CD14-positive monocyte (primary cell): Measurements from ENCODE around the gene STOX2. TPM values are rescaled to one million over a fixed set of nuclear protein-coding genes. Genes with fewer than 3 reads are reported as not detected.
A peak's percentile ranks its signal among the peaks of the same experiment; 100 is the strongest.

Source experiments
- DNase-seq, 3 donors: peaks; one replicate each; pipeline ENCODE4 v3.0.0-alpha.2; 2011 to 2022
- H2AFZ ChIP-seq: 2 replicates; pipeline ENCODE4 v1.6.0; 2012; ENCODE audit warnings: mild to moderate bottlenecking, low read depth, low read length, inconsistent platforms; ENCODE audit not compliant: insufficient read depth, poor library complexity, severe bottlenecking
- H3K27ac ChIP-seq, 2 donors: 1 replicate in 1 of 2; 2 replicates in 1 of 2; pipeline ENCODE4 v1.5.1; 2012 to 2013; ENCODE audit warnings: low read length in 2 of 2, control low read depth in 1 of 2, inconsistent platforms in 1 of 2, low read depth in 1 of 2, mild to moderate bottlenecking in 1 of 2
- H3K27me3 ChIP-seq, 2 donors: one replicate each; pipeline versions ENCODE4 v1.6.0 to v1.6.1; 2011 to 2013; ENCODE audit warnings: low read length in 2 of 2; ENCODE audit not compliant: control insufficient read depth in 2 of 2, insufficient read depth in 2 of 2
- H3K36me3 ChIP-seq, 2 donors: replicated peaks in 1 of 2; 1 replicate in 1 of 2; 2 replicates in 1 of 2; pipeline versions ENCODE4 v1.5.1 to v1.6.1; 2012 to 2013; ENCODE audit warnings: low read length in 2 of 2, control low read depth in 1 of 2, inconsistent platforms in 1 of 2, mild to moderate bottlenecking in 1 of 2; ENCODE audit not compliant: insufficient read depth in 2 of 2, control insufficient read depth in 1 of 2
- H3K4me1 ChIP-seq, 2 donors: 1 replicate in 1 of 2; 2 replicates in 1 of 2; pipeline versions ENCODE4 v1.5.1 to v1.6.1; 2012 to 2013; ENCODE audit warnings: low read length in 2 of 2, control low read depth in 1 of 2, inconsistent platforms in 1 of 2, mild to moderate bottlenecking in 1 of 2, moderate library complexity in 1 of 2; ENCODE audit not compliant: insufficient read depth in 2 of 2, control insufficient read depth in 1 of 2
- H3K4me2 ChIP-seq: replicated peaks from 2 replicates; pipeline ENCODE3; 2012; ENCODE audit warnings: low read length, moderate library complexity, mild to moderate bottlenecking; ENCODE audit not compliant: poor library complexity, severe bottlenecking; ENCODE audit errors: extremely low read depth
- H3K4me3 ChIP-seq, 3 experiments: fragments of 200-600 bp in 1 of 3; sonication (generic) in 1 of 3; replicated peaks in 1 of 3; 1 replicate in 2 of 3; 2 replicates in 1 of 3; pipeline ENCODE4 v1.5.1; 2011 to 2013; ENCODE audit warnings: low read length in 3 of 3, mild to moderate bottlenecking in 3 of 3, control low read depth in 2 of 3, low read depth in 2 of 3, inconsistent platforms in 1 of 3, moderate library complexity in 1 of 3
- H3K79me2 ChIP-seq: 2 replicates; pipeline ENCODE4 v1.6.0; 2012; ENCODE audit warnings: mild to moderate bottlenecking, control low read depth, inconsistent platforms, low read length, moderate library complexity; ENCODE audit not compliant: insufficient read depth
- H3K9ac ChIP-seq: 2 replicates; pipeline ENCODE4 v1.6.0; 2017; ENCODE audit warnings: low read length, mild to moderate bottlenecking; ENCODE audit not compliant: insufficient read depth, poor library complexity, severe bottlenecking
- H3K9me3 ChIP-seq, 2 donors: replicated peaks in 1 of 2; 1 replicate in 1 of 2; 2 replicates in 1 of 2; pipeline versions ENCODE4 v1.5.1 to v1.6.1; 2012 to 2013; ENCODE audit warnings: low read length in 2 of 2, control low read depth in 1 of 2; ENCODE audit not compliant: control insufficient read depth in 1 of 2, insufficient read depth in 1 of 2
- H4K20me1 ChIP-seq: 2 replicates; pipeline ENCODE4 v1.6.0; 2012; ENCODE audit warnings: mild to moderate bottlenecking, low read length, control low read depth, moderate library complexity; ENCODE audit not compliant: insufficient read depth
- H3K27ac Mint-ChIP-seq, 7 donors: one replicate each; pipeline ENCODE4 v1.8.0; 2020; ENCODE audit warnings: mild to moderate bottlenecking in 7 of 7, mixed read lengths in 7 of 7, moderate library complexity in 6 of 7, inconsistent platforms in 2 of 7
- H3K27me3 Mint-ChIP-seq, 3 donors: one replicate each; pipeline ENCODE4 v1.8.0; 2021 to 2022; ENCODE audit warnings: low read depth in 3 of 3, mild to moderate bottlenecking in 3 of 3, mixed read lengths in 3 of 3, moderate library complexity in 3 of 3, inconsistent platforms in 1 of 3
- H3K36me3 Mint-ChIP-seq, 2 donors: one replicate each; pipeline ENCODE4 v1.8.0; 2020; ENCODE audit warnings: mixed read lengths in 2 of 2, inconsistent platforms in 1 of 2, mild to moderate bottlenecking in 1 of 2
- H3K4me1 Mint-ChIP-seq: one replicate; pipeline ENCODE4 v1.8.0; 2020; ENCODE audit warnings: mild to moderate bottlenecking, mixed read lengths
- H3K4me3 Mint-ChIP-seq, 2 donors: one replicate each; pipeline ENCODE4 v1.8.0; 2020; ENCODE audit warnings: mild to moderate bottlenecking in 2 of 2, mixed read lengths in 2 of 2, moderate library complexity in 1 of 2
- H3K9me3 Mint-ChIP-seq, 7 donors: one replicate each; pipeline ENCODE4 v1.8.0; 2020 to 2022; ENCODE audit warnings: mixed read lengths in 7 of 7, mild to moderate bottlenecking in 6 of 7, moderate library complexity in 6 of 7, inconsistent platforms in 2 of 7
- CTCF ChIP-seq: fragments of 200-600 bp; IDR thresholded peaks from one replicate; pipeline ENCODE4 v1.8.0; 2022; ENCODE audit warnings: antibody characterized with exemption, mild to moderate bottlenecking
- WGBS: methylation state at CpG from one replicate; pipeline ENCODE4 v1.1.5; 2013; ENCODE audit warnings: missing lambda C conversion rate; ENCODE audit not compliant: insufficient coverage; 5-methylcytosine and 5-hydroxymethylcytosine counted together
- intact Hi-C, 2 donors: fragments of 100-400 bp; cut with micrococcal nuclease; formaldehyde crosslinking; loops; one replicate each; pipeline versions ENCODE4 v1.15.0 to v1.15.1; 2023
- polyA plus RNA-seq, 3 donors: library from polyadenylated mRNA; depleted of rRNA in 1 of 3; unstranded in 2 of 3; stranded (reverse) in 1 of 3; fragments of 300-500 nt in 2 of 3; fragments of >200 nt in 1 of 3; fragmentation: Illumina TruSeq in 2 of 3; gene quantifications; 1 replicate in 2 of 3; 2 replicates in 1 of 3; pipeline ENCODE4 v1.2.3, GENCODE V29; 2012 to 2021

STOX2 gene
- polyA plus RNA-seq, 3 donors = 0.01 TPM; not detected in 2

- Mint-ChIP-seq H3K27me3 (peaks cover 0 to 10% (median 7%) of the 10 kb centered on the region in 3 donors), H3K9me3 (peaks cover 0 to 2% (median 0%) of the 10 kb centered on the region in 7 donors), H3K36me3 (no peaks in the 10 kb centered on the region), H3K27ac (no peak overlapping the region), H3K4me1 (peaks cover 21% of the 10 kb centered on the region), H3K4me3 (peak overlapping the region in 1 of 2 donors; percentile 54)
- Histone ChIP-seq H2AFZ (no peak overlapping the region), H3K9ac (no peak overlapping the region), H3K36me3 (no peaks in the 10 kb centered on the region), H3K4me1 (peaks cover 18 to 22% of the 10 kb centered on the region in 2 donors), H4K20me1 (no peaks in the 10 kb centered on the region), H3K4me3 (no peak overlapping the region), H3K4me2 (no peak overlapping the region), H3K9me3 (no peaks in the 10 kb centered on the region), H3K27ac (no peak overlapping the region), H3K27me3 (no peaks in the 10 kb centered on the region), H3K79me2 (no peaks in the 10 kb centered on the region)
- DNase-seq = peak in 2 of 3 donors; percentile 50 to 57
- intact Hi-C loops = no loop called here
- 83% methylated on average over 3 of the region's 11 CpGs for WGBS
- TF ChIP-seq CTCF = no peak
Measured at GRCh38 chr4:184030036-184030435, 124.9 kb downstream of the STOX2 start.

GRCh38 chr4:184030764-184031163 is 125.7 kb downstream of the STOX2 start:
- no peak overlapping the region for H3K9ac ChIP-seq
- peaks cover 0 to 8% (median 7%) of the 10 kb centered on the region in 3 donors for H3K27me3 Mint-ChIP-seq
- H4K20me1 ChIP-seq = no peaks in the 10 kb centered on the region
- H2AFZ ChIP-seq = no peak overlapping the region
- no peaks in the 10 kb centered on the region for H3K79me2 ChIP-seq
- peaks cover 0 to 2% (median 0%) of the 10 kb centered on the region in 7 donors for H3K9me3 Mint-ChIP-seq
- H3K4me3 Mint-ChIP-seq = no peak overlapping the region
- H3K36me3 Mint-ChIP-seq = no peaks in the 10 kb centered on the region
- no peak for TF ChIP-seq CTCF
- no peak for DNase-seq
- no peak overlapping the region for H3K27ac Mint-ChIP-seq
- H3K27ac ChIP-seq = no peak overlapping the region
- no peaks in the 10 kb centered on the region for H3K27me3 ChIP-seq
- H3K4me1 Mint-ChIP-seq = peaks cover 21% of the 10 kb centered on the region
- 100% methylated on average over 1 of the region's 1 CpG for WGBS
- no peak overlapping the region for H3K4me2 ChIP-seq
- intact Hi-C loops = no loop called here
- H3K36me3 ChIP-seq = no peaks in the 10 kb centered on the region
- peaks cover 18 to 22% of the 10 kb centered on the region in 2 donors for H3K4me1 ChIP-seq
- no peaks in the 10 kb centered on the region for H3K9me3 ChIP-seq
- no peak overlapping the region for H3K4me3 ChIP-seq
